Astrocyte (in vitro differentiated cells and primary cell): ENCODE measurements around the gene FA2H.

Source experiments
- CTCF ChIP-seq: IDR thresholded peaks from 2 replicates; pipeline ENCODE4 v1.5.1; 2011; ENCODE audit warnings: low read depth, mild to moderate bottlenecking, inconsistent platforms, low read length, moderate library complexity; ENCODE audit not compliant: insufficient read depth
- EZH2 ChIP-seq: IDR thresholded peaks from 2 replicates; pipeline ENCODE4 v1.6.1; 2012; ENCODE audit warnings: mild to moderate bottlenecking, low read length, inconsistent platforms; ENCODE audit not compliant: insufficient read depth

- TF ChIP-seq CTCF (peak; percentile 38), EZH2 (no peak)
These were observed 47.9 kb downstream of the FA2H start for GRCh38 chr16:74726716-74727115.
